ENCODE results near the gene C4orf51.
"Not testable (repeated sequence)": the region's sequence is repeated elsewhere in the genome, so short reads cannot be mapped to it uniquely, and the experiment has no call there.

The C4orf51 gene

GRCh38 chr4:145679520-145679919 is 426 bp upstream of the C4orf51 start:
- Histone ChIP-seq H3K4me3 (ENCODE audit: low read length) (peak overlapping the region; percentile 39), H3K9me3 (ENCODE audit: control insufficient read depth, low read length) (peaks cover 6% of the 10 kb centered on the region), H3K4me1 (ENCODE audit: control insufficient read depth, insufficient read depth, low read length) (peaks cover 24% of the 10 kb centered on the region), H3K27me3 (replicated peaks; ENCODE audit: control insufficient read depth, insufficient read depth, low read length) (no peaks in the 10 kb centered on the region), H3K36me3 (ENCODE audit: control insufficient read depth, insufficient read depth, low read length, severe bottlenecking) (no peaks in the 10 kb centered on the region), H3K9ac (ENCODE audit: low read length) (no peak overlapping the region)
- DNase-seq (ENCODE audit: low read depth), result peak; percentile 84

GRCh38 chr4:145680902-145681301 is 956 bp downstream of the C4orf51 start:
- Histone ChIP-seq H3K4me3 (ENCODE audit: low read length) (no peak overlapping the region), H3K36me3 (ENCODE audit: control insufficient read depth, insufficient read depth, low read length, severe bottlenecking) (no peaks in the 10 kb centered on the region), H3K27me3 (replicated peaks; ENCODE audit: control insufficient read depth, insufficient read depth, low read length) (no peaks in the 10 kb centered on the region), H3K4me1 (ENCODE audit: control insufficient read depth, insufficient read depth, low read length) (peaks cover 17% of the 10 kb centered on the region), H3K9ac (ENCODE audit: low read length) (no peak overlapping the region), H3K9me3 (ENCODE audit: control insufficient read depth, low read length) (peaks cover 6% of the 10 kb centered on the region)
- no peak for DNase-seq (ENCODE audit: low read depth)

- H3K4me3 ChIP-seq (ENCODE audit: low read length), result no peak overlapping the region
- H3K9me3 ChIP-seq (ENCODE audit: control insufficient read depth, low read length), result peaks cover 6% of the 10 kb centered on the region
- peaks cover 17% of the 10 kb centered on the region for H3K4me1 ChIP-seq (ENCODE audit: control insufficient read depth, insufficient read depth, low read length)
- DNase-seq (ENCODE audit: low read depth), result no peak
- no peaks in the 10 kb centered on the region for H3K36me3 ChIP-seq (ENCODE audit: control insufficient read depth, insufficient read depth, low read length, severe bottlenecking)
- H3K27me3 ChIP-seq (replicated peaks; ENCODE audit: control insufficient read depth, insufficient read depth, low read length), result no peaks in the 10 kb centered on the region
- H3K9ac ChIP-seq (ENCODE audit: low read length), result no peak overlapping the region
Measured at GRCh38 chr4:145681518-145681917, 1.6 kb downstream of the C4orf51 start.

GRCh38 chr4:145681956-145682355 is 2.0 kb downstream of the C4orf51 start:
- no peaks in the 10 kb centered on the region for H3K27me3 ChIP-seq (replicated peaks; ENCODE audit: control insufficient read depth, insufficient read depth, low read length)
- H3K9ac ChIP-seq (ENCODE audit: low read length), result no peak overlapping the region
- H3K4me3 ChIP-seq (ENCODE audit: low read length), result no peak overlapping the region
- DNase-seq (ENCODE audit: low read depth), result peak; percentile 25
- H3K4me1 ChIP-seq (ENCODE audit: control insufficient read depth, insufficient read depth, low read length), result peaks cover 17% of the 10 kb centered on the region
- peaks cover 6% of the 10 kb centered on the region for H3K9me3 ChIP-seq (ENCODE audit: control insufficient read depth, low read length)
- H3K36me3 ChIP-seq (ENCODE audit: control insufficient read depth, insufficient read depth, low read length, severe bottlenecking), result no peaks in the 10 kb centered on the region

- H3K36me3 ChIP-seq (ENCODE audit: control insufficient read depth, insufficient read depth, low read length, severe bottlenecking), result no peaks in the 10 kb centered on the region
- no peaks in the 10 kb centered on the region for H3K4me1 ChIP-seq (ENCODE audit: control insufficient read depth, insufficient read depth, low read length)
- no peak overlapping the region for H3K9ac ChIP-seq (ENCODE audit: low read length)
- no peaks in the 10 kb centered on the region for H3K9me3 ChIP-seq (ENCODE audit: control insufficient read depth, low read length)
- no peak for DNase-seq (ENCODE audit: low read depth)
- no peak overlapping the region for H3K4me3 ChIP-seq (ENCODE audit: low read length)
- no peaks in the 10 kb centered on the region for H3K27me3 ChIP-seq (replicated peaks; ENCODE audit: control insufficient read depth, insufficient read depth, low read length)
Measured at GRCh38 chr4:145686991-145687390, 7.0 kb downstream of the C4orf51 start.

GRCh38 chr4:145690610-145691009 is 10.7 kb downstream of the C4orf51 start:
- DNase-seq (ENCODE audit: low read depth), result no peak
- Histone ChIP-seq H3K27me3 (replicated peaks; ENCODE audit: control insufficient read depth, insufficient read depth, low read length) (no peaks in the 10 kb centered on the region), H3K36me3 (ENCODE audit: control insufficient read depth, insufficient read depth, low read length, severe bottlenecking) (no peaks in the 10 kb centered on the region)

GRCh38 chr4:145691416-145691815 is 11.5 kb downstream of the C4orf51 start:
- H3K9ac ChIP-seq (ENCODE audit: low read length); H3K4me1 ChIP-seq (ENCODE audit: control insufficient read depth, insufficient read depth, low read length); H3K9me3 ChIP-seq (ENCODE audit: control insufficient read depth, low read length); DNase-seq (ENCODE audit: low read depth); H3K4me3 ChIP-seq (ENCODE audit: low read length); H3K27me3 ChIP-seq (replicated peaks; ENCODE audit: control insufficient read depth, insufficient read depth, low read length); H3K36me3 ChIP-seq (ENCODE audit: control insufficient read depth, insufficient read depth, low read length, severe bottlenecking): not testable (repeated sequence)

More at GRCh38 chr4:145690610-145691009, 10.7 kb downstream of the C4orf51 start:
- no peaks in the 10 kb centered on the region for H3K4me1 ChIP-seq (ENCODE audit: control insufficient read depth, insufficient read depth, low read length)
- H3K9me3 ChIP-seq (ENCODE audit: control insufficient read depth, low read length), result no peaks in the 10 kb centered on the region
- no peak overlapping the region for H3K9ac ChIP-seq (ENCODE audit: low read length)
- H3K4me3 ChIP-seq (ENCODE audit: low read length), result no peak overlapping the region

- no peaks in the 10 kb centered on the region for H3K9me3 ChIP-seq (ENCODE audit: control insufficient read depth, low read length)
- no peak overlapping the region for H3K9ac ChIP-seq (ENCODE audit: low read length)
- DNase-seq (ENCODE audit: low read depth), result no peak
- no peak overlapping the region for H3K4me3 ChIP-seq (ENCODE audit: low read length)
- no peaks in the 10 kb centered on the region for H3K4me1 ChIP-seq (ENCODE audit: control insufficient read depth, insufficient read depth, low read length)
- H3K27me3 ChIP-seq (replicated peaks; ENCODE audit: control insufficient read depth, insufficient read depth, low read length), result no peaks in the 10 kb centered on the region
- H3K36me3 ChIP-seq (ENCODE audit: control insufficient read depth, insufficient read depth, low read length, severe bottlenecking), result no peaks in the 10 kb centered on the region
Measured at GRCh38 chr4:145694929-145695328, 15.0 kb downstream of the C4orf51 start.

- Histone ChIP-seq H3K9ac (ENCODE audit: low read length) (no peak overlapping the region), H3K36me3 (ENCODE audit: control insufficient read depth, insufficient read depth, low read length, severe bottlenecking) (no peaks in the 10 kb centered on the region), H3K27me3 (replicated peaks; ENCODE audit: control insufficient read depth, insufficient read depth, low read length) (no peaks in the 10 kb centered on the region), H3K4me1 (ENCODE audit: control insufficient read depth, insufficient read depth, low read length) (no peaks in the 10 kb centered on the region), H3K9me3 (ENCODE audit: control insufficient read depth, low read length) (no peaks in the 10 kb centered on the region), H3K4me3 (ENCODE audit: low read length) (no peak overlapping the region)
- no peak for DNase-seq (ENCODE audit: low read depth)
Measured at GRCh38 chr4:145697332-145697731, 17.4 kb downstream of the C4orf51 start.

GRCh38 chr4:145698507-145698906 is 18.6 kb downstream of the C4orf51 start:
- Histone ChIP-seq H3K36me3 (ENCODE audit: control insufficient read depth, insufficient read depth, low read length, severe bottlenecking) (no peaks in the 10 kb centered on the region), H3K9me3 (ENCODE audit: control insufficient read depth, low read length) (no peaks in the 10 kb centered on the region), H3K4me3 (ENCODE audit: low read length) (no peak overlapping the region), H3K4me1 (ENCODE audit: control insufficient read depth, insufficient read depth, low read length) (no peaks in the 10 kb centered on the region), H3K27me3 (replicated peaks; ENCODE audit: control insufficient read depth, insufficient read depth, low read length) (no peaks in the 10 kb centered on the region), H3K9ac (ENCODE audit: low read length) (no peak overlapping the region)
- DNase-seq (ENCODE audit: low read depth), result no peak

- no peaks in the 10 kb centered on the region for H3K36me3 ChIP-seq (ENCODE audit: control insufficient read depth, insufficient read depth, low read length, severe bottlenecking)
- H3K4me1 ChIP-seq (ENCODE audit: control insufficient read depth, insufficient read depth, low read length), result peaks cover 14% of the 10 kb centered on the region
- no peaks in the 10 kb centered on the region for H3K9me3 ChIP-seq (ENCODE audit: control insufficient read depth, low read length)
- no peak for DNase-seq (ENCODE audit: low read depth)
- no peaks in the 10 kb centered on the region for H3K27me3 ChIP-seq (replicated peaks; ENCODE audit: control insufficient read depth, insufficient read depth, low read length)
- no peak overlapping the region for H3K9ac ChIP-seq (ENCODE audit: low read length)
- no peak overlapping the region for H3K4me3 ChIP-seq (ENCODE audit: low read length)
Measured at GRCh38 chr4:145703850-145704497, 24.0 kb downstream of the C4orf51 start.

GRCh38 chr4:145709336-145709735 is 29.4 kb downstream of the C4orf51 start:
- Histone ChIP-seq H3K9me3 (ENCODE audit: control insufficient read depth, low read length) (peaks cover 8% of the 10 kb centered on the region), H3K36me3 (ENCODE audit: control insufficient read depth, insufficient read depth, low read length, severe bottlenecking) (no peaks in the 10 kb centered on the region), H3K4me1 (ENCODE audit: control insufficient read depth, insufficient read depth, low read length) (peaks cover 28% of the 10 kb centered on the region), H3K4me3 (ENCODE audit: low read length) (no peak overlapping the region), H3K27me3 (replicated peaks; ENCODE audit: control insufficient read depth, insufficient read depth, low read length) (no peaks in the 10 kb centered on the region), H3K9ac (ENCODE audit: low read length) (no peak overlapping the region)
- no peak for DNase-seq (ENCODE audit: low read depth)
